ENCODE data around the gene HOXB3. TPM values are rescaled to one million over a fixed set of nuclear protein-coding genes. Genes with fewer than 3 reads are reported as not detected.

Gene HOXB3
- total RNA-seq, 5 donors from 2014 or later (not counting 1 experiment from before 2014, with no cell fraction given) = 3.5 to 7.7 (median 4.2) TPM

DNA sequence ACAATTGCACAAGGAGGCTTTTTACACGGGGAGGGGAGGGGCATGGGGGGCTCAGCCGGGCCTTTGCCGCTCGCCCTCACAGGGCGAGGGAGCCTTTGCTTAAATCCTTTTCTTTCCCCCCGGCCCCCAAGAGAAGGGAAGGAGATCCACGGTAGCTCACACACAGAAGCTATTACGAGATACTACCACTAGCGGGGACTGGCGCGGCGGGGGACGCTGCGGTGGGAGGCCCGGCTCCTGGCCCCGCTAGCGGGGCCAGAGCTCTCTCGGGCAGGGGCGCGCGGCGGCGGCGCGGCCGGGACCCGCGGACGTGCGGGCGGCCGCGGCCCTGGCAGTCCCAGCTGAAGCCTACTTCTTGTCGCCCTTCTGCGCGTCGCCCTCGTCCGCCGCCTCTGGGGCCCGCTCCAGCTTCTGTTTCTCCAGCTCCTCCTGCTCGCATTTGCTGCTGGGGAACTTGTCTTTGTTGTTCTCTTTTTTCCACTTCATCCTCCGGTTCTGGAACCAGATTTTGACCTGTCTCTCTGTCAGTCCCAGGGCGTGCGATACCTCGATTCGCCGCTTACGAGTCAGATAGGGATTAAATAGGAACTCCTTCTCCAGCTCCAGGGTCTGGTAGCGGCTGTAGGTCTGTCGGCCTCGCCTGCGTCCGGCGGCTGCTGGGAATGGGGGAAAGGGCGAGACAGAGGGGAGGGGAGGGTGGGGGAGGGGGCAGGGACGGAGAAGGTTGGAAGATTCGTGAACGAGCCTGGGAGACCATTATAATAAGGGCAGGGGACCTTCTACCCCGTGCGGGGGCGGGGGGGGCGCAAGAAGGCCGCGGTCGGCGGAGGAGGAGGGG lies 23.0 kb upstream of the HOXB3 start:
- ATAC-seq (replicated peaks in 1 of 4) = peak; percentile 65 to 77 (median 69)
- no peak overlapping the region for H3K27ac ChIP-seq (ENCODE audit: low read length)
- peak overlapping the region; percentile 53 to 81 for H3K4me3 ChIP-seq (ENCODE audit: control insufficient read depth in 1 of 2, extremely low read depth in 1 of 2, low read length in 1 of 2)
- peak overlapping the region; percentile 74 to 92 (median 82) for H3K4me3 Mint-ChIP-seq
- no peaks in the 10 kb centered on the region for H3K36me3 Mint-ChIP-seq
- peak overlapping the region in 1 of 2 donors; percentile 65 for H3K27ac Mint-ChIP-seq
- CTCF ChIA-PET = interaction anchor here (0.5 to 1.0 kb wide), 14 partner anchors 9 to 409 kb away, joined by 3 to 10 read pairs (median 3); partner anchors contain the start of genes HOXB5 (in 1 of the 2), HOXB6 (in 1 of the 2) and HOXB9 (in 1 of the 2)
- H3K27me3 Mint-ChIP-seq = peaks cover 64 to 80% of the 10 kb centered on the region in 2 donors
- POLR2A ChIA-PET = interaction anchor here in 1 of 2 donors (0.6 kb wide), 2 partner anchors 387 to 566 kb away, joined by 3 to 4 read pairs; no protein-coding TSS in a partner anchor
- no peaks in the 10 kb centered on the region for H3K9me3 Mint-ChIP-seq
- H3K4me1 Mint-ChIP-seq = peaks cover 39 to 55% (median 51%) of the 10 kb centered on the region in 3 donors
- peak in 17 of 35 experiments; percentile 28 to 73 (median 42) for DNase-seq
- H3K27me3 ChIP-seq (replicated peaks in 1 of 2; ENCODE audit: control insufficient read depth in 2 of 2, extremely low read depth in 1 of 2, insufficient read depth in 2 of 2, low read length in 1 of 2) = peaks cover 23 to 93% of the 10 kb centered on the region in 2 experiments
- H3K4me1 ChIP-seq (ENCODE audit: control insufficient read depth in 1 of 2, extremely low read depth in 1 of 2, insufficient read depth in 2 of 2, low read length in 2 of 2) = peaks cover 20 to 69% of the 10 kb centered on the region in 2 experiments
- H3K36me3 ChIP-seq (ENCODE audit: control insufficient read depth in 2 of 2, extremely low read depth in 1 of 2, insufficient read depth in 1 of 2, low read length in 1 of 2) = no peaks in the 10 kb centered on the region
- WGBS (ENCODE audit: insufficient coverage) = 2% methylated on average over 53 of the region's 67 CpGs
- no peaks in the 10 kb centered on the region for H3K9me3 ChIP-seq

- WGBS (ENCODE audit: insufficient coverage) = 1% methylated on average over 11 of the region's 15 CpGs
- ChIA-PET CTCF (interaction anchor here (0.5 to 1.0 kb wide), 11 partner anchors 8 to 408 kb away, joined by 3 to 10 read pairs (median 4); partner anchors contain the start of genes HOXB5 (in 1 of the 2), HOXB6 (in 1 of the 2) and HOXB9 (in 1 of the 2)), POLR2A (interaction anchor here in 1 of 2 donors (0.6 kb wide), 1 partner anchor 388 kb away, joined by 4 read pairs; no protein-coding TSS in a partner anchor)
- Mint-ChIP-seq H3K9me3 (no peaks in the 10 kb centered on the region), H3K27me3 (peaks cover 65 to 81% of the 10 kb centered on the region in 2 donors), H3K4me1 (peaks cover 37 to 53% (median 48%) of the 10 kb centered on the region in 3 donors), H3K27ac (peak overlapping the region in 1 of 2 donors; percentile 65), H3K4me3 (peak overlapping the region; percentile 74 to 92 (median 82)), H3K36me3 (no peaks in the 10 kb centered on the region)
- peaks cover 22 to 92% of the 10 kb centered on the region in 2 experiments for H3K27me3 ChIP-seq (replicated peaks in 1 of 2; ENCODE audit: control insufficient read depth in 2 of 2, extremely low read depth in 1 of 2, insufficient read depth in 2 of 2, low read length in 1 of 2)
- H3K9me3 ChIP-seq = no peaks in the 10 kb centered on the region
- no peaks in the 10 kb centered on the region for H3K36me3 ChIP-seq (ENCODE audit: control insufficient read depth in 2 of 2, extremely low read depth in 1 of 2, insufficient read depth in 1 of 2, low read length in 1 of 2)
- ATAC-seq (replicated peaks in 1 of 4) (peak in 2 of 4 experiments; percentile 10 to 23), DNase-seq (peak in 1 of 35 experiments; percentile 40)
- peaks cover 20 to 64% of the 10 kb centered on the region in 2 experiments for H3K4me1 ChIP-seq (ENCODE audit: control insufficient read depth in 1 of 2, extremely low read depth in 1 of 2, insufficient read depth in 2 of 2, low read length in 2 of 2)
- H3K27ac ChIP-seq (ENCODE audit: low read length) = no peak overlapping the region
- peak overlapping the region; percentile 53 to 81 for H3K4me3 ChIP-seq (ENCODE audit: control insufficient read depth in 1 of 2, extremely low read depth in 1 of 2, low read length in 1 of 2)
Measured at GRCh38 chr17:48612456-48612853, 22.4 kb upstream of the HOXB3 start.

DNA sequence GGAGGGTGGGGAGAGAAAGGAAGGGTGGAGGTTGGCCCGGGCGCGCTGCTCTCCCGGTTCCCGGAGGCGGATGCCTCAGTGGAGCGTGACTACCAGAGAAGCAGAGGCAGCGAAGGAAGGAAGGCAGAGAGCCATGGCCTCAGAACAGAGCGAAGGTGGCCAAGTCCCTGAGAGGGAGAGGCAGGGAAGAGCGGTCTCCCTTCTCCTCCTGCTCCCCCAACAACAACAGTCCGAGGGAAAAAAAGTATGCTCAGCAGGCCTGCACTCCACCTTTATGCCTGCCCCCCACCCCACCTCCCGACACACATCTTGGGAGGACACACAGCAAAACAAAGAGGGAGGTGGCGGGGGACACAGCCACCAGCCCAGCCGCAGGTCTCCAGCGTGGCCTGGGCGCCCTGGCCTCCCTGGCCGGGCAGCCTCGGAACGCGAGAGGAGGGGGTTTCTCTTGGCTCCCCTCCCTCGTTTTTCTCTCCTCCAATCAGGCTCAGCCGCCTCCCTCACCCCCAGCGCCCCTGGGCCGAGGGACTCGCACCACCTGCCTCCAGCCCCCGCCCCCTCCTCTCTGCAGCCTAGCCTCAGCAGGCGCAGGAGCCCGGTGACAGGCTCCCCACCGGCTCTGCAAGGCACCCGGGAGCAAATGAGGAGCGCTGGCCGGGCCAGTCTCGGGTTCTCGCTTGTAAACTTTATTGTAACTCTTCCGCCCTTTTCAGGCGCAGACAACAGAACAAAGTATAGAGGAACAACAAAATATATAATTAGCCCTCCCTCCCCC lies 21.8 kb upstream of the HOXB3 start:
- POLR2A ChIA-PET = no interaction called here
- H3K27ac ChIP-seq (ENCODE audit: low read length) = no peak overlapping the region
- H3K9me3 ChIP-seq = no peaks in the 10 kb centered on the region
- Mint-ChIP-seq H3K4me1 (peaks cover 32 to 47% (median 43%) of the 10 kb centered on the region in 3 donors), H3K36me3 (no peaks in the 10 kb centered on the region), H3K27me3 (peaks cover 65 to 80% of the 10 kb centered on the region in 2 donors), H3K4me3 (peak overlapping the region; percentile 87 to 93 (median 92)), H3K9me3 (no peaks in the 10 kb centered on the region), H3K27ac (no peak overlapping the region)
- H3K4me1 ChIP-seq (ENCODE audit: control insufficient read depth in 1 of 2, extremely low read depth in 1 of 2, insufficient read depth in 2 of 2, low read length in 2 of 2) = peaks cover 20 to 64% of the 10 kb centered on the region in 2 experiments
- peak overlapping the region; percentile 59 to 81 for H3K4me3 ChIP-seq (ENCODE audit: control insufficient read depth in 1 of 2, extremely low read depth in 1 of 2, low read length in 1 of 2)
- DNase-seq (peak in 1 of 35 experiments; percentile 41), ATAC-seq (replicated peaks in 1 of 4) (peak in 1 of 4 experiments; percentile 18)
- no peaks in the 10 kb centered on the region for H3K36me3 ChIP-seq (ENCODE audit: control insufficient read depth in 2 of 2, extremely low read depth in 1 of 2, insufficient read depth in 1 of 2, low read length in 1 of 2)
- CTCF ChIA-PET = interaction anchor here in 1 of 2 donors (0.6 kb wide), 1 partner anchor 330 kb away, joined by 10 read pairs; no protein-coding TSS in a partner anchor
- H3K27me3 ChIP-seq (replicated peaks in 1 of 2; ENCODE audit: control insufficient read depth in 2 of 2, extremely low read depth in 1 of 2, insufficient read depth in 2 of 2, low read length in 1 of 2) = peaks cover 22 to 91% of the 10 kb centered on the region in 2 experiments
- 2% methylated on average over 21 of the region's 36 CpGs for WGBS (ENCODE audit: insufficient coverage)

DNA sequence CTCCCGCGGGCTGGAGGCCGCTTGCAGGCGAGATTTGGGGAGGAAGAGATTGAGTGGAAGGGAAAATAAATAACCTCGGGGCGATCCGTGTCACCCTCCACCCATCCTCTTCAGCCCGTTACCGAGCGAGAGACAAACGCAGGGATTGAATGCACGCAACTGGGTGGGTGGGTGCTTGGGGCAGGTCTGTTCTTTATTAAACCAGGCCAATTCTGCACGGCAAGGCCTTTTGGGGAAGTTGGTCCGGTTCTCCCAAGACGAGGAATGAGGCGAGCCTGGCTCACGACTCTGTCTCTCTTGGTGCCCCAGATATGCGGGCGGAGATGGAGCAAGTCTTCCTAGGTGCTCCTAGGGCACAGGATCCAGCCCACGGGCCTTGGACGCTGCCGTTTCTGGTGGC lies 21.2 kb upstream of the HOXB3 start:
- DNase-seq = no peak
- no peak for ATAC-seq (replicated peaks in 1 of 4)
- H3K27me3 ChIP-seq (replicated peaks in 1 of 2; ENCODE audit: control insufficient read depth in 2 of 2, extremely low read depth in 1 of 2, insufficient read depth in 2 of 2, low read length in 1 of 2) = peaks cover 25 to 91% of the 10 kb centered on the region in 2 experiments
- peak overlapping the region; percentile 81 to 89 for H3K4me3 ChIP-seq (ENCODE audit: control insufficient read depth in 1 of 2, extremely low read depth in 1 of 2, low read length in 1 of 2)
- under 1% methylated on average over 10 of the region's 22 CpGs for WGBS (ENCODE audit: insufficient coverage)
- H3K4me1 ChIP-seq (ENCODE audit: control insufficient read depth in 1 of 2, extremely low read depth in 1 of 2, insufficient read depth in 2 of 2, low read length in 2 of 2) = peaks cover 20 to 64% of the 10 kb centered on the region in 2 experiments
- Mint-ChIP-seq H3K4me3 (peak overlapping the region; percentile 87 to 93 (median 92)), H3K9me3 (no peaks in the 10 kb centered on the region), H3K27me3 (peaks cover 68 to 79% of the 10 kb centered on the region in 2 donors), H3K36me3 (no peaks in the 10 kb centered on the region), H3K4me1 (peaks cover 32 to 45% (median 43%) of the 10 kb centered on the region in 3 donors), H3K27ac (peak overlapping the region; percentile 52 to 59)
- H3K36me3 ChIP-seq (ENCODE audit: control insufficient read depth in 2 of 2, extremely low read depth in 1 of 2, insufficient read depth in 1 of 2, low read length in 1 of 2) = no peaks in the 10 kb centered on the region
- H3K9me3 ChIP-seq = no peaks in the 10 kb centered on the region
- CTCF ChIA-PET = no interaction called here
- H3K27ac ChIP-seq (ENCODE audit: low read length) = no peak overlapping the region
- POLR2A ChIA-PET = no interaction called here

DNA sequence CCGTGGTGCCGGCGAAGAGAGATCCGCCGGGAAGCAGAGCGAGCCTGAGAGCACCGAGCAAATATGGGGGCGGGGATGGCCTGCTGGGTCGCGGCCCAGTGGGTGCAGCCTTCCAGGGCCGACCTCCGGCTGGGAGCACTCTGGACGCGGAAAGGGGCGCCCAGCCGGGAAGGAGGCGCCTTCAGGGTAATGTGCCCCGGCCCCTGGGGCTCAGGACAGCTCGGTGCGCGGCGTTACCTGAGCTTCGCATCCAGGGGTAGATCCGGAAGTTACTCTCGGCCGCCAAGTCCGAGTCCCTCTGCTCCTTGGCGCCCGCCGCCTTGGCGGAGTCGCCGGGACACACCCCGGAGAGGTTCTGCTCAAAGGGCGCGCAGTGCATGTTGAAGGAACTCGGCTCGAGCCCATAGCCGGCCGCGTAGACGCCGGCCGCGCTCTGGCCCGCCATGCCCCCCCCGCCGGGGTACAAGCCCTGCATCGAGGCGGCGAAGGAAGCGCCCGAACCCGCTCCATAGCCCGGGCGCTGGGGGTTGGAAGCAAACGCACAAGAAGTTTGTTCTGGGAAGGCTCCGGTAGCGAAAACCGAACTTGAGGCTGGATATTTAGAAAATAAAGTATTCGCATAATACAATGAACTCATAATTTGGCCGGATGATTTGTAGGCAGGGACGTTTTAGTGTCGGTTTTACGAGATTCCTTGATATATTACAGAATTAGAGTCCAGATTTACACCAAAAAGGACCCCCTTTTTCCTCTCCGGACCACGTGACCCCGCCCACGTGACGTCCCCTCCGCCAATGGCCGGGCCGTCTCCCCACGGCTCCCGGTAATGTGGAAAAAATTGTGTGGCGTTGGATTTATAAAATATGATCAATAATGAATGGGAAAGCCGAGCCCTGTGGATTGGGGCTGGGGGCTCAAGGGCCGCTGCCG lies 20.5 kb upstream of the HOXB3 start, which contains the start of gene HOXB7:
HOXB7 (minus strand) TSS at position 736 of the 930 bp plus-strand sequence; CDS start at position 637, 99 bp downstream.
- Mint-ChIP-seq H3K27ac (peak within 1 kb of the TSS; percentile 52 to 59), H3K9me3 (no peaks in the 10 kb centered on the region), H3K4me3 (peak within 1 kb of the TSS; percentile 87 to 93 (median 92)), H3K36me3 (no peaks in the 10 kb centered on the region), H3K27me3 (peaks cover 66 to 77% of the 10 kb centered on the region in 2 donors), H3K4me1 (peaks cover 32 to 45% (median 40%) of the 10 kb centered on the region in 3 donors)
- H3K9me3 ChIP-seq = no peaks in the 10 kb centered on the region
- DNase-seq (peak in 18 of 35 experiments; percentile 33 to 70 (median 48)), ATAC-seq (replicated peaks in 1 of 4) (peak; percentile 28 to 43 (median 36))
- peak within 1 kb of the TSS; percentile 81 to 89 for H3K4me3 ChIP-seq (ENCODE audit: control insufficient read depth in 1 of 2, extremely low read depth in 1 of 2, low read length in 1 of 2)
- under 1% methylated on average over 55 of the region's 79 CpGs for WGBS (ENCODE audit: insufficient coverage)
- CTCF ChIA-PET = interaction anchor here in 1 of 2 donors (0.6 kb wide), 2 partner anchors 9 to 731 kb away, joined by 3 read pairs; no protein-coding TSS in a partner anchor
- H3K27ac ChIP-seq (ENCODE audit: low read length) = no peak within 1 kb of the TSS
- H3K4me1 ChIP-seq (ENCODE audit: control insufficient read depth in 1 of 2, extremely low read depth in 1 of 2, insufficient read depth in 2 of 2, low read length in 2 of 2) = peaks cover 20 to 60% of the 10 kb centered on the region in 2 experiments
- H3K27me3 ChIP-seq (replicated peaks in 1 of 2; ENCODE audit: control insufficient read depth in 2 of 2, extremely low read depth in 1 of 2, insufficient read depth in 2 of 2, low read length in 1 of 2) = peaks cover 29 to 89% of the 10 kb centered on the region in 2 experiments
- no peaks in the 10 kb centered on the region for H3K36me3 ChIP-seq (ENCODE audit: control insufficient read depth in 2 of 2, extremely low read depth in 1 of 2, insufficient read depth in 1 of 2, low read length in 1 of 2)
- POLR2A ChIA-PET = no interaction called here

Measured in T-cell (primary cell).